GM19025 (cell line): ENCODE measurements around the gene PACS2.
A peak's percentile ranks its signal among the peaks of the same experiment; 100 is the strongest.
"Not testable (repeated sequence)": the region's sequence is repeated elsewhere in the genome, so short reads cannot be mapped to it uniquely, and the experiment has no call there.

Experiments used
- ATAC-seq: cut with Tn5 transposase; IDR thresholded peaks from one replicate; pipeline ENCODE4 v1.9.1; 2021; ENCODE audit warnings: mild to moderate bottlenecking, low read depth, moderate library complexity; ENCODE audit not compliant: unreplicated experiment

Gene PACS2

GRCh38 chr14:105314287-105315200, at the start of gene PACS2:
Gene PACS2 (plus strand): TSS chr14:105314748. CDS start chr14:105314919, 171 bp downstream.
- ATAC-seq, result peak; percentile 76

GRCh38 chr14:105267820-105268548, 46.6 kb upstream of the PACS2 start:
- ATAC-seq, result no peak

GRCh38 chr14:105268736-105269354, 45.7 kb upstream of the PACS2 start:
- ATAC-seq, result no peak

GRCh38 chr14:105269405-105269804, 45.1 kb upstream of the PACS2 start:
- no peak for ATAC-seq

- ATAC-seq, result no peak
Measured at GRCh38 chr14:105271224-105271890, 43.2 kb upstream of the PACS2 start.

- no peak for ATAC-seq
Measured at GRCh38 chr14:105272623-105273022, 41.9 kb upstream of the PACS2 start.

- ATAC-seq, result no peak
Measured at GRCh38 chr14:105273062-105273461, 41.5 kb upstream of the PACS2 start.

- ATAC-seq, result no peak
Measured at GRCh38 chr14:105274637-105275036, 39.9 kb upstream of the PACS2 start.

- no peak for ATAC-seq
Measured at GRCh38 chr14:105275267-105275946, 39.1 kb upstream of the PACS2 start.

GRCh38 chr14:105277448-105277847, 37.1 kb upstream of the PACS2 start:
- not testable (repeated sequence) for ATAC-seq

GRCh38 chr14:105279642-105280361, 34.7 kb upstream of the PACS2 start:
- ATAC-seq, result no peak

- ATAC-seq, result no peak
Measured at GRCh38 chr14:105280525-105280924, 34.0 kb upstream of the PACS2 start.

GRCh38 chr14:105281371-105282097, 33.0 kb upstream of the PACS2 start:
- ATAC-seq, result no peak

- ATAC-seq, result no peak
Measured at GRCh38 chr14:105282098-105282725, 32.3 kb upstream of the PACS2 start.

GRCh38 chr14:105283028-105283427, 31.5 kb upstream of the PACS2 start:
- ATAC-seq, result no peak

GRCh38 chr14:105283899-105284298, 30.6 kb upstream of the PACS2 start:
- no peak for ATAC-seq

GRCh38 chr14:105285174-105285573, 29.4 kb upstream of the PACS2 start:
- no peak for ATAC-seq

- ATAC-seq, result no peak
Measured at GRCh38 chr14:105286759-105287144, 27.8 kb upstream of the PACS2 start.
